Adrenal gland (tissue), 5 donors: ENCODE data around the gene E2F1.

Experiments
- POLR2A ChIP-seq, 2 donors: fragments of 450-650 bp; IDR thresholded peaks; one replicate each; pipeline ENCODE4 v1.6.1; 2017; ENCODE audit warnings: antibody characterized with exemption in 2 of 2, mild to moderate bottlenecking in 2 of 2, moderate library complexity in 1 of 2
- TF ChIP-seq, protein P1 (sequence below), 6 experiments: fragments of 450-650 bp in 4 of 6; fragments of 200-600 bp in 2 of 6; sonication (generic) in 1 of 6; IDR thresholded peaks; 1 replicate in 5 of 6; 2 replicates in 1 of 6; pipeline versions ENCODE4 v1.5.1 to v1.8.0; 2016 to 2021; ENCODE audit warnings: antibody characterized with exemption in 6 of 6, mild to moderate bottlenecking in 2 of 6, moderate library complexity in 1 of 6
- donor health status: DM: no; HTN: no; CAD: no.

DNA sequence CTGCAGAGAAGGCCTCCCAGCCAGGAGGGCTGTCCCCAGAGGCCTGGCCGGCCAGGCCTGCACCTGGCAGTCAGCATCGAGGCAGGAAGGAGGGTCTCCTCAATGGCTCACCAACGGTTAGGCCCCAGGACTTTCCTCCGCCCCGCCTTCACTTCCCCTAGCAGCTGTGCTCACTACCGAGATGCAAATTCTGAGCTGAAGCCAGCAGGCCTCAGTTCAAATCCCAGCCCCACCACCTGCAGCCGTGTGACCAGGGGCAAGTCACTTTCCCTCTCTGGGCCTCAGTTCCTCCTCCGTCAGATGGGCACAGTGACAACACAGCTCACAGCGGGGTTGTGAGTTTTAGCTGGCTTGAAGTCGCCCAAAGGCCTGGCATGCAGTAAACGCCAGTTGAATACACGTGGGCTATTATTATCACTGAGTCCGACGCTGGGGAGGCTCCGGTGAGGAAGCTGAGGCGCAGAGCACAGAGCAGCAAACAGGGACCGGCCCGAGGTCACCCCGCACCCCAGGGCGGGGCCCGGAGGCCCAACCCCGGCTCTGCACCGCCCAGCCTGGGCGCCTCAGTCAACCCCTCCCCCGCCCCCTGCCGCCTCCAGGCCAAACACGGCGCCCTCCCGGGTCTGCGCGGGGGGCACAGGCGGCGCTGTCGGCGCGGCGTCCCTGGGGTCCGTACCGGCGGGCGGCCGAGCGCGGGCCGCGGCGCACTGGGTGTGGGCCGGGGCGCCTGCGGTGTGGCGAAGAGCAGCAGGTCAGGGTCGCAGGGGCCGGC, 671 bp downstream of the E2F1 start:
- TF ChIP-seq, protein P1, sequence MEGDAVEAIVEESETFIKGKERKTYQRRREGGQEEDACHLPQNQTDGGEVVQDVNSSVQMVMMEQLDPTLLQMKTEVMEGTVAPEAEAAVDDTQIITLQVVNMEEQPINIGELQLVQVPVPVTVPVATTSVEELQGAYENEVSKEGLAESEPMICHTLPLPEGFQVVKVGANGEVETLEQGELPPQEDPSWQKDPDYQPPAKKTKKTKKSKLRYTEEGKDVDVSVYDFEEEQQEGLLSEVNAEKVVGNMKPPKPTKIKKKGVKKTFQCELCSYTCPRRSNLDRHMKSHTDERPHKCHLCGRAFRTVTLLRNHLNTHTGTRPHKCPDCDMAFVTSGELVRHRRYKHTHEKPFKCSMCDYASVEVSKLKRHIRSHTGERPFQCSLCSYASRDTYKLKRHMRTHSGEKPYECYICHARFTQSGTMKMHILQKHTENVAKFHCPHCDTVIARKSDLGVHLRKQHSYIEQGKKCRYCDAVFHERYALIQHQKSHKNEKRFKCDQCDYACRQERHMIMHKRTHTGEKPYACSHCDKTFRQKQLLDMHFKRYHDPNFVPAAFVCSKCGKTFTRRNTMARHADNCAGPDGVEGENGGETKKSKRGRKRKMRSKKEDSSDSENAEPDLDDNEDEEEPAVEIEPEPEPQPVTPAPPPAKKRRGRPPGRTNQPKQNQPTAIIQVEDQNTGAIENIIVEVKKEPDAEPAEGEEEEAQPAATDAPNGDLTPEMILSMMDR (IDR thresholded peaks at IDR 0.05) = no peak
- TF ChIP-seq POLR2A (IDR thresholded peaks at IDR 0.05) = no peak
